Hematopoietic multipotent progenitor cell treated with erythropoietin and hydrocortisone succinate and interleukin-3 and kit ligand, for 6 days (in vitro differentiated cells): ENCODE measurements around the gene DCAF5.

ENCODE experiments used
- DNase-seq: peaks from one replicate; pipeline ENCODE4 v3.0.0-alpha.2; 2015

DCAF5 gene

GRCh38 chr14:69139743-69140142, 13.2 kb downstream of the DCAF5 start:
- DNase-seq: no peak

GRCh38 chr14:69137843-69138535, 14.9 kb downstream of the DCAF5 start:
- no peak for DNase-seq

- no peak for DNase-seq
Observed at GRCh38 chr14:69137416-69137815, 15.5 kb downstream of the DCAF5 start.

- no peak for DNase-seq
Observed at GRCh38 chr14:69135133-69135532, 17.8 kb downstream of the DCAF5 start.

- peak; percentile 74 for DNase-seq
Observed at GRCh38 chr14:69133206-69134125, 19.5 kb downstream of the DCAF5 start.

- no peak for DNase-seq
Observed at GRCh38 chr14:69132513-69133181, 20.3 kb downstream of the DCAF5 start.

GRCh38 chr14:69131176-69131575, 21.7 kb downstream of the DCAF5 start:
- no peak for DNase-seq

- peak; percentile 94 for DNase-seq
Observed at GRCh38 chr14:69129264-69129880, 23.5 kb downstream of the DCAF5 start.

GRCh38 chr14:69118305-69118704, 34.6 kb downstream of the DCAF5 start:
- DNase-seq: no peak

GRCh38 chr14:69117020-69117767, 35.7 kb downstream of the DCAF5 start:
- DNase-seq: no peak

- DNase-seq: no peak
Observed at GRCh38 chr14:69115407-69116185, 37.3 kb downstream of the DCAF5 start.

GRCh38 chr14:69114763-69115162, 38.2 kb downstream of the DCAF5 start:
- no peak for DNase-seq

- DNase-seq: no peak
Observed at GRCh38 chr14:69108358-69108757, 44.6 kb downstream of the DCAF5 start.

- peak; percentile 88 for DNase-seq
Observed at GRCh38 chr14:69107407-69108003, 45.4 kb downstream of the DCAF5 start.

- DNase-seq: no peak
Observed at GRCh38 chr14:69106451-69106850, 46.5 kb downstream of the DCAF5 start.

- no peak for DNase-seq
Observed at GRCh38 chr14:69105326-69105725, 47.6 kb downstream of the DCAF5 start.

GRCh38 chr14:69101331-69101826, 51.5 kb downstream of the DCAF5 start:
- peak; percentile 78 for DNase-seq

GRCh38 chr14:69097974-69098373, 54.9 kb downstream of the DCAF5 start:
- DNase-seq: no peak

- no peak for DNase-seq
Observed at GRCh38 chr14:69096781-69097475, 56.0 kb downstream of the DCAF5 start.

- DNase-seq: no peak
Observed at GRCh38 chr14:69096246-69096645, 56.7 kb downstream of the DCAF5 start.
